Spleen (tissue), 7 donors: ENCODE measurements around the gene AUH.

Experiments
- POLR2A ChIP-seq, 3 donors: fragments of 450-650 bp; IDR thresholded peaks; one replicate each; pipeline ENCODE4 v1.5.1; 2017; ENCODE audit warnings: antibody characterized with exemption in 3 of 3, mild to moderate bottlenecking in 1 of 3
- TF ChIP-seq, protein P1 (sequence below), 11 experiments: fragments of 200-600 bp in 7 of 11; fragments of 450-650 bp in 4 of 11; sonication (generic) in 4 of 11; IDR thresholded peaks in 8 of 11; conservative IDR thresholded peaks in 3 of 11; 1 replicate in 7 of 11; 2 replicates in 4 of 11; pipeline versions ENCODE4 v1.4.0 to v1.8.0; 2016 to 2021; ENCODE audit warnings: antibody characterized with exemption in 11 of 11, inconsistent platforms in 4 of 11, mild to moderate bottlenecking in 1 of 11
- donor health status: DM: no; HTN: no; CAD: no; lungs with moderate emphysema.
- donor health status: DM: no; HTN: no; CAD: no.
- donor health status: DM: no; HTN: no; CAD: no.

DNA sequence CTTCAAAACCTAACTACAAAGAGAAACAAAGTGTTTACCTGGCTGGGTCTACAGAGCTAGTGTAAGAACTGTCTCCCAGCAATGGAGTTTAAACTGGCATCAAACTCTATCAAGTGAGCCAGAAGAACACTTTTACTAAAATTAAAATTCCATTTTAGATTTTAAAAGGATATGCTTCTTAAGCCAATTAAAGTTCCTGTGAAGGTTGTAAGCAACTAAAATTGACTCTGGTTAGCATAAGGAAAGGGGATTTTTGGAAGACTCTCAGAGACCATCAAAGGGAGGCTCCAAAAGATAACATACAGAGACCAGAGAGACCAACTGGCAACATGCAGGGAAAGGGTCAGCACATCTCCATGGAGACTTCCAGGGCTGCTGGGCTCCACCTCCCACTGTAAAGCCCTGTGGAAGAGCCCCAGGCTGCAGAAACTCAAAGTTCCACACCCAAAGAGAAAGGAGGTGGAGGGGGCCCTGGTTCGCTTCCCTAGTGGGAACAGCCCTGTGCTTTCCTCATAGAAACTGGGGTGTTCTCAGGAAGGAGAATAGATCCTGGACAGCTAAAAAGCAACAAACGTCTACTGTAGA is 91.7 kb downstream of the AUH start:
- TF ChIP-seq, protein P1, sequence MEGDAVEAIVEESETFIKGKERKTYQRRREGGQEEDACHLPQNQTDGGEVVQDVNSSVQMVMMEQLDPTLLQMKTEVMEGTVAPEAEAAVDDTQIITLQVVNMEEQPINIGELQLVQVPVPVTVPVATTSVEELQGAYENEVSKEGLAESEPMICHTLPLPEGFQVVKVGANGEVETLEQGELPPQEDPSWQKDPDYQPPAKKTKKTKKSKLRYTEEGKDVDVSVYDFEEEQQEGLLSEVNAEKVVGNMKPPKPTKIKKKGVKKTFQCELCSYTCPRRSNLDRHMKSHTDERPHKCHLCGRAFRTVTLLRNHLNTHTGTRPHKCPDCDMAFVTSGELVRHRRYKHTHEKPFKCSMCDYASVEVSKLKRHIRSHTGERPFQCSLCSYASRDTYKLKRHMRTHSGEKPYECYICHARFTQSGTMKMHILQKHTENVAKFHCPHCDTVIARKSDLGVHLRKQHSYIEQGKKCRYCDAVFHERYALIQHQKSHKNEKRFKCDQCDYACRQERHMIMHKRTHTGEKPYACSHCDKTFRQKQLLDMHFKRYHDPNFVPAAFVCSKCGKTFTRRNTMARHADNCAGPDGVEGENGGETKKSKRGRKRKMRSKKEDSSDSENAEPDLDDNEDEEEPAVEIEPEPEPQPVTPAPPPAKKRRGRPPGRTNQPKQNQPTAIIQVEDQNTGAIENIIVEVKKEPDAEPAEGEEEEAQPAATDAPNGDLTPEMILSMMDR (IDR thresholded peaks at IDR 0.05 in 8 of 11, conservative IDR thresholded peaks at IDR 0.05 in 3 of 11), result no peak
- no peak for TF ChIP-seq POLR2A (IDR thresholded peaks at IDR 0.05)
